Measurements from ENCODE around the gene AGFG1.

GRCh38 chr2:227511239-227511930 lies 39.4 kb downstream of the AGFG1 start:
- TF ChIP-seq CTCF (IDR thresholded peaks at IDR 0.05): no peak
- TF ChIP-seq POLR2A (IDR thresholded peaks at IDR 0.05): no peak
